ENCODE results near the gene FAM3D. TPM values are rescaled to one million over a fixed set of nuclear protein-coding genes. Genes with fewer than 3 reads are reported as not detected.

FAM3D gene
- total RNA-seq, 1 experiment from 2014 or later = not detected

- Histone ChIP-seq H3K36me3 (ENCODE audit: control insufficient read depth, insufficient read depth, low read length) (no peaks in the 10 kb centered on the region), H3K4me1 (ENCODE audit: control insufficient read depth, insufficient read depth, low read length) (no peaks in the 10 kb centered on the region), H3K4me3 (ENCODE audit: low read depth in 2 of 2, low read length in 2 of 2) (no peak overlapping the region), H3K9me3 (ENCODE audit: control insufficient read depth, insufficient read depth, low read depth, low read length) (no peaks in the 10 kb centered on the region), H3K27ac (ENCODE audit: low read length) (no peak overlapping the region), H3K27me3 (ENCODE audit: control insufficient read depth, insufficient read depth, low read length) (no peaks in the 10 kb centered on the region)
- no peak for TF ChIP-seq REST (IDR thresholded peaks at IDR 0.05; ENCODE audit: insufficient read depth in 1 of 2, low read depth in 2 of 2, low read length in 1 of 2)
- no peak for TF ChIP-seq TCF7L2 (IDR thresholded peaks at IDR 0.05; ENCODE audit: low read depth, low read length)
- TF ChIP-seq POLR2AphosphoS5 (IDR thresholded peaks at IDR 0.05; ENCODE audit: low read depth, low read length) = no peak
- TF ChIP-seq CTCF (IDR thresholded peaks at IDR 0.05) = no peak
- no peak for TF ChIP-seq SIN3A (IDR thresholded peaks at IDR 0.05; ENCODE audit: borderline replicate concordance, insufficient read depth, low read depth, low read length)
- intact Hi-C loops (cut with micrococcal nuclease; ENCODE audit: unreplicated experiment) = no loop called here
- DNase-seq (ENCODE audit: low read depth, low spot score) = no peak
- no TSS peak for BruUV-seq (replicated peaks)
- POLR2A ChIA-PET = no interaction called here
- in situ Hi-C loops (cut with HindIII; ENCODE audit: low pct_unique_long_range_greater_than_20kb, low sequenced_read_pairs) = no loop called here
- CTCF ChIA-PET = no interaction called here
- no peak for ATAC-seq
These were observed 69.6 kb downstream of the FAM3D start for GRCh38 chr3:58596834-58597518.

- intact Hi-C loops (cut with micrococcal nuclease; ENCODE audit: unreplicated experiment) = no loop called here
- Histone ChIP-seq H3K4me3 (ENCODE audit: low read depth in 2 of 2, low read length in 2 of 2) (no peak overlapping the region), H3K4me1 (ENCODE audit: control insufficient read depth, insufficient read depth, low read length) (no peaks in the 10 kb centered on the region), H3K9me3 (ENCODE audit: control insufficient read depth, insufficient read depth, low read depth, low read length) (no peaks in the 10 kb centered on the region), H3K36me3 (ENCODE audit: control insufficient read depth, insufficient read depth, low read length) (no peaks in the 10 kb centered on the region), H3K27ac (ENCODE audit: low read length) (no peak overlapping the region), H3K27me3 (ENCODE audit: control insufficient read depth, insufficient read depth, low read length) (no peaks in the 10 kb centered on the region)
- no peak for ATAC-seq
- CTCF ChIA-PET = no interaction called here
- no peak for DNase-seq (ENCODE audit: low read depth, low spot score)
- POLR2A ChIA-PET = no interaction called here
- TF ChIP-seq CTCF (IDR thresholded peaks at IDR 0.05) = no peak
- TF ChIP-seq TCF7L2 (IDR thresholded peaks at IDR 0.05; ENCODE audit: low read depth, low read length) = no peak
- TF ChIP-seq SIN3A (IDR thresholded peaks at IDR 0.05; ENCODE audit: borderline replicate concordance, insufficient read depth, low read depth, low read length) = no peak
- TF ChIP-seq REST (IDR thresholded peaks at IDR 0.05; ENCODE audit: insufficient read depth in 1 of 2, low read depth in 2 of 2, low read length in 1 of 2) = no peak
- no peak for TF ChIP-seq POLR2AphosphoS5 (IDR thresholded peaks at IDR 0.05; ENCODE audit: low read depth, low read length)
- no TSS peak for BruUV-seq (replicated peaks)
- in situ Hi-C loops (cut with HindIII; ENCODE audit: low pct_unique_long_range_greater_than_20kb, low sequenced_read_pairs) = no loop called here
These were observed 72.5 kb downstream of the FAM3D start for GRCh38 chr3:58594117-58594516.

Measured in Panc1 (cell line).